Trophoblast cell (in vitro differentiated cells and primary cell): ENCODE measurements around the gene RTBDN.
"Not testable (repeated sequence)": the region's sequence is repeated elsewhere in the genome, so short reads cannot be mapped to it uniquely, and the experiment has no call there.

Source experiments
- DNase-seq, 2 donors: peaks; one replicate each; pipeline ENCODE4 v3.0.0-alpha.2; 2016
- H2AFZ ChIP-seq: 2 replicates; pipeline ENCODE4 v1.6.1; 2013; ENCODE audit warnings: low read length, moderate library complexity, mild to moderate bottlenecking; ENCODE audit not compliant: insufficient read depth, poor library complexity
- H2AK5ac ChIP-seq: 2 replicates; pipeline ENCODE4 v1.6.1; 2013; ENCODE audit warnings: mild to moderate bottlenecking, low read length
- H2BK120ac ChIP-seq: 2 replicates; pipeline ENCODE4 v1.6.1; 2013; ENCODE audit warnings: low read length, mild to moderate bottlenecking, moderate library complexity; ENCODE audit not compliant: insufficient read depth, poor library complexity
- H2BK12ac ChIP-seq: 2 replicates; pipeline ENCODE4 v1.6.1; 2013; ENCODE audit warnings: mild to moderate bottlenecking, low read length, moderate library complexity
- H2BK5ac ChIP-seq: 2 replicates; pipeline ENCODE4 v1.6.1; 2013; ENCODE audit warnings: low read length, low read depth, moderate library complexity, mild to moderate bottlenecking; ENCODE audit not compliant: poor library complexity
- H3K14ac ChIP-seq: 2 replicates; pipeline ENCODE4 v1.6.1; 2013; ENCODE audit warnings: mild to moderate bottlenecking, low read length
- H3K18ac ChIP-seq: 2 replicates; pipeline ENCODE4 v1.6.1; 2013; ENCODE audit warnings: mild to moderate bottlenecking, low read length
- H3K23ac ChIP-seq: 2 replicates; pipeline ENCODE4 v1.6.1; 2013; ENCODE audit warnings: low read length
- H3K27ac ChIP-seq: 2 replicates; pipeline ENCODE4 v1.5.1; 2013; ENCODE audit warnings: low read depth, mild to moderate bottlenecking, inconsistent platforms, low read length, moderate library complexity
- H3K27me3 ChIP-seq: 2 replicates; pipeline ENCODE4 v1.6.1; 2013; ENCODE audit warnings: inconsistent platforms, mild to moderate bottlenecking, low read length, moderate library complexity; ENCODE audit not compliant: insufficient read depth
- H3K36me3 ChIP-seq, 2 experiments: 1 replicate in 1 of 2; 2 replicates in 1 of 2; pipeline ENCODE4 v1.6.1; 2013; ENCODE audit warnings: low read length in 2 of 2, mild to moderate bottlenecking in 2 of 2, moderate library complexity in 1 of 2; ENCODE audit not compliant: insufficient read depth in 2 of 2, control insufficient read depth in 1 of 2
- H3K4ac ChIP-seq: 2 replicates; pipeline ENCODE4 v1.6.1; 2013; ENCODE audit warnings: low read depth, mild to moderate bottlenecking, low read length, moderate library complexity
- H3K4me1 ChIP-seq, 2 experiments: 1 replicate in 1 of 2; 2 replicates in 1 of 2; pipeline ENCODE4 v1.6.1; 2013; ENCODE audit warnings: low read length in 2 of 2, mild to moderate bottlenecking in 2 of 2, moderate library complexity in 1 of 2; ENCODE audit not compliant: insufficient read depth in 2 of 2, control insufficient read depth in 1 of 2
- H3K4me2 ChIP-seq: 2 replicates; pipeline ENCODE4 v1.6.1; 2013; ENCODE audit warnings: inconsistent platforms, mild to moderate bottlenecking, low read length, moderate library complexity
- H3K4me3 ChIP-seq: 2 replicates; pipeline ENCODE4 v1.5.1; 2013; ENCODE audit warnings: mild to moderate bottlenecking, low read depth, low read length, inconsistent platforms
- H3K79me1 ChIP-seq: one replicate; pipeline ENCODE4 v1.6.1; 2013; ENCODE audit warnings: low read length
- H3K79me2 ChIP-seq: 2 replicates; pipeline ENCODE4 v1.6.1; 2013; ENCODE audit warnings: low read length, mild to moderate bottlenecking; ENCODE audit not compliant: control insufficient read depth, insufficient read depth, poor library complexity
- H3K9ac ChIP-seq: 2 replicates; pipeline ENCODE4 v1.6.1; 2013; ENCODE audit warnings: mild to moderate bottlenecking, low read length
- H3K9me3 ChIP-seq: 2 replicates; pipeline ENCODE4 v1.6.1; 2013; ENCODE audit warnings: low read depth, mild to moderate bottlenecking, control low read depth, inconsistent platforms, low read length; ENCODE audit not compliant: insufficient read depth
- H4K12ac ChIP-seq: 2 replicates; pipeline ENCODE4 v1.6.1; 2013; ENCODE audit warnings: low read depth, mild to moderate bottlenecking, low read length, moderate library complexity
- H4K8ac ChIP-seq: 2 replicates; pipeline ENCODE4 v1.6.1; 2013; ENCODE audit warnings: low read depth, mild to moderate bottlenecking, low read length, moderate library complexity
- H4K91ac ChIP-seq: one replicate; pipeline ENCODE4 v1.6.1; 2013; ENCODE audit warnings: low read depth, mild to moderate bottlenecking, low read length, moderate library complexity
- WGBS: extraction: QIAGEN DNeasy Blood & Tissue Kit; methylation state at CpG from one replicate; pipeline ENCODE4 v1.1.7; 2013; ENCODE audit warnings: missing lambda C conversion rate; ENCODE audit not compliant: insufficient read length, insufficient coverage; ENCODE audit errors: extremely low coverage; 5-methylcytosine and 5-hydroxymethylcytosine counted together

The RTBDN gene

GRCh38 chr19:12828494-12828893, 5.9 kb downstream of the RTBDN start:
- H3K14ac ChIP-seq, result no peak overlapping the region
- peaks cover 5% of the 10 kb centered on the region in 2 experiments for H3K4me1 ChIP-seq
- H2AK5ac ChIP-seq, result no peak overlapping the region
- H2AFZ ChIP-seq, result no peak overlapping the region
- H3K9ac ChIP-seq, result no peak overlapping the region
- H3K9me3 ChIP-seq, result no peaks in the 10 kb centered on the region
- DNase-seq, result no peak
- H2BK120ac ChIP-seq, result no peak overlapping the region
- H3K79me2 ChIP-seq, result no peaks in the 10 kb centered on the region
- no peak overlapping the region for H3K23ac ChIP-seq
- no peak overlapping the region for H4K12ac ChIP-seq
- no peaks in the 10 kb centered on the region for H3K36me3 ChIP-seq
- no peak overlapping the region for H2BK5ac ChIP-seq
- WGBS, result no CpG with 5 or more reads among the region's 23 CpGs
- no peak overlapping the region for H4K8ac ChIP-seq
- no peak overlapping the region for H2BK12ac ChIP-seq
- no peak overlapping the region for H4K91ac ChIP-seq
- H3K27ac ChIP-seq, result no peak overlapping the region
- H3K79me1 ChIP-seq, result no peaks in the 10 kb centered on the region
- no peak overlapping the region for H3K4ac ChIP-seq
- H3K27me3 ChIP-seq, result no peaks in the 10 kb centered on the region
- H3K4me3 ChIP-seq, result no peak overlapping the region
- H3K18ac ChIP-seq, result no peak overlapping the region
- no peak overlapping the region for H3K4me2 ChIP-seq

DNA sequence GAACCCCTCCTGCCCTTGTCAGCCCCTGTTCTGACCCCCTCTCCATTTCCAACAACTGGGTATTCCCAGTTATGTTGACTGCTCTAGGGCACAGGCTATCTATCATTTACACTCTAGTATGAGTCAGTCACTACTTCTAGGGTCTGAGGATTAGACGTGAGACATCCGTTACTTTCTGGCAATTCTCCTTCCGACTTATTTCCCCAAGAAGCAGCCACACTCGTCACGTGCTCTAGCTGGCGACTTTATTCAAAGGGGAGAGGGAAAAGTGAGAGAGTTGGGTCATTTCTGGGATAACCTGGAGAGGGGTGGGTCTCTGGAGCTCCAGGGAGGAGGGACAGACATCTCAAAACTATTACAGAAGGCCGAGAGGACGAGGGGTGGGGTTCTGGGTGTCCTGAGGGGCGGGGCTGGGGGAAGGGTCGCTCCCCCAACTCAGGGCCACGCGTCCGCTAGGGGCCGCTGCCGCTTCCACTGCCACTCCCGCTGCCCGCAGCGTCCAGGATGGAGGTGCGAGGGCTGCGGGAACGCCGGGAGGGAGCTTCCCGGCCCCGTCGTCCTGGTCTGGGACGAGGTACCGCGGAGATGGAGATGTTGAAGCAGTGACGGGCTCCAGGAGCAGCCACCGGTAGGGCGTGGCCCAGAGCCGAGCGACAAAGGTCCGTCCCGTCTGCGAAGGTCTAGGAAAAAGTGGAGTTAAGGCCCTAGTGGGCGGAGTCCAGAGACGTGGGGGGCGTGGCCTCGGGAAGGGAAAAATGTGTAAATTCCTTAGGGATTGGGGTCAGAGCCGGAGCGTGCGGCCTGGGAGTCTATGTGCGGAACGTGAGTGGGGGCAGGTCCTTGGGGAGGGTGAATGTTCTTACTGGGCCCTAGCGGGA, 8.9 kb downstream of the RTBDN start:
- WGBS, result no CpG with 5 or more reads among the region's 46 CpGs
- no peak overlapping the region for H3K14ac ChIP-seq
- no peaks in the 10 kb centered on the region for H3K79me1 ChIP-seq
- H3K27me3 ChIP-seq, result no peaks in the 10 kb centered on the region
- H4K8ac ChIP-seq, result no peak overlapping the region
- H3K27ac ChIP-seq, result no peak overlapping the region
- H3K79me2 ChIP-seq, result no peaks in the 10 kb centered on the region
- H3K4me3 ChIP-seq, result no peak overlapping the region
- no peaks in the 10 kb centered on the region for H3K36me3 ChIP-seq
- H3K9me3 ChIP-seq, result no peaks in the 10 kb centered on the region
- H4K91ac ChIP-seq, result no peak overlapping the region
- H2BK120ac ChIP-seq, result no peak overlapping the region
- H3K9ac ChIP-seq, result no peak overlapping the region
- no peak overlapping the region for H2BK5ac ChIP-seq
- H2AK5ac ChIP-seq, result no peak overlapping the region
- no peak overlapping the region for H3K23ac ChIP-seq
- no peak overlapping the region for H4K12ac ChIP-seq
- no peak overlapping the region for H3K4ac ChIP-seq
- H3K4me2 ChIP-seq, result peak overlapping the region; percentile 55
- peak; percentile 32 to 42 for DNase-seq
- H2BK12ac ChIP-seq, result no peak overlapping the region
- H3K4me1 ChIP-seq, result peaks cover 5% of the 10 kb centered on the region in 2 experiments
- peak overlapping the region; percentile 71 for H2AFZ ChIP-seq
- H3K18ac ChIP-seq, result no peak overlapping the region

DNA sequence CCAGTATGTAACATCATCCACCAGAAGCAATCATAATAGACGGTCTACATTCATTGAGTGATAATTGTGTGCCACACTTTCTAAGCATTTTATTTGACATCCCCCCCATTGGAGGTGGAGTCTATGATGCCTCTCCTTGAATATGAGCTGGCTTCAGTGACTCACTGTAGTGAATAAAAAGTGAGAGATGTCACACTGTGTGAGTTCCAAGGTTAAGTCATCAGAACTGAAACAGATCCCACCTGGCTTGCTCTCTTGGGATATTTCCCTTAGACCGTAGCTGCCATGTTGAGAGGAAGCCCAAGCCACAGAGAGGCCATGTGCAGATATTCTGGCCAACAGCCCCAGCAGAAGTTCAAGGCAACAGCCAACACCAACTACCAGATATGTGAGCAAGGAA, 12.6 kb downstream of the RTBDN start:
- no CpG with 5 or more reads among the region's 2 CpGs for WGBS

DNA sequence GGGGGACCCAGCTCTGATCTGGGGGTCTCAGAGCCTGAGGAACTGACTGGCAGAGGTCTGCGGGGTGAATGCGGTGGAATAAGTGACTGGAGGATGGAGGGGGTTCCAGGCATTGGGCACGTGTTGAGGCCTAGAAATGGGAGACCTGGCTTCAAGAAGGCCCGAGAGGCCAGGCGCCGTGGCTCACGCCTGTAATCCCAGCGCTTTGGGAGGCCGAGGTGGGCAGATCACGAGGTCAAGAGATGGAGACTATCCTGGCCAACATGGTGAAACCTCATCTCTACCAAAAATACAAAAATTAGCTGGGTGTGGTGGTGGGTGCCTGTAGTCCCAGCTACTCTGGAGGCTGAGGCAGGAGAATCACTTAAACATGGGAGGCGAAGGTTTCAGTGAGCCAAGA, 16.6 kb downstream of the RTBDN start:
- not testable (repeated sequence) for H2BK5ac ChIP-seq, H3K23ac ChIP-seq, H4K91ac ChIP-seq, DNase-seq, H3K4ac ChIP-seq, H3K4me2 ChIP-seq, H2BK120ac ChIP-seq, H3K9ac ChIP-seq, H2AFZ ChIP-seq, H3K4me3 ChIP-seq, H2AK5ac ChIP-seq, H3K79me2 ChIP-seq, H3K27ac ChIP-seq, H4K12ac ChIP-seq, H3K79me1 ChIP-seq, H3K9me3 ChIP-seq, H3K14ac ChIP-seq, H4K8ac ChIP-seq, H3K18ac ChIP-seq, H3K4me1 ChIP-seq, H2BK12ac ChIP-seq, H3K27me3 ChIP-seq
- peaks cover 17% of the 10 kb centered on the region in 2 experiments for H3K36me3 ChIP-seq
- no CpG with 5 or more reads among the region's 11 CpGs for WGBS

More for the DNA sequence above, 12.6 kb downstream of the RTBDN start:
- H2BK5ac ChIP-seq, result no peak overlapping the region
- H2BK12ac ChIP-seq, result no peak overlapping the region
- no peak overlapping the region for H3K9ac ChIP-seq
- H3K79me2 ChIP-seq, result no peaks in the 10 kb centered on the region
- no peak overlapping the region for H3K4me2 ChIP-seq
- H3K79me1 ChIP-seq, result no peaks in the 10 kb centered on the region
- H4K12ac ChIP-seq, result no peak overlapping the region
- no peak overlapping the region for H2AK5ac ChIP-seq
- H2AFZ ChIP-seq, result no peak overlapping the region
- no peak overlapping the region for H3K18ac ChIP-seq
- no peaks in the 10 kb centered on the region for H3K27me3 ChIP-seq
- H4K8ac ChIP-seq, result no peak overlapping the region
- no peaks in the 10 kb centered on the region for H3K36me3 ChIP-seq
- H2BK120ac ChIP-seq, result no peak overlapping the region
- H3K4me3 ChIP-seq, result no peak overlapping the region
- no peak overlapping the region for H3K14ac ChIP-seq
- H3K4me1 ChIP-seq, result peaks cover 5% of the 10 kb centered on the region in 2 experiments
- no peak overlapping the region for H3K23ac ChIP-seq
- H4K91ac ChIP-seq, result no peak overlapping the region
- no peaks in the 10 kb centered on the region for H3K9me3 ChIP-seq
- DNase-seq, result no peak
- no peak overlapping the region for H3K4ac ChIP-seq
- H3K27ac ChIP-seq, result no peak overlapping the region
